ENCODE data around the gene IFITM5.

IFITM5 gene

GRCh38 chr11:266676-267439 is 32.5 kb downstream of the IFITM5 start:
- DNase-seq (ENCODE audit: low read depth): no peak

- DNase-seq (ENCODE audit: low read depth): no peak
These were observed 37.7 kb downstream of the IFITM5 start for GRCh38 chr11:261624-262023.

GRCh38 chr11:259413-259812 is 39.9 kb downstream of the IFITM5 start:
- DNase-seq (ENCODE audit: low read depth): no peak

GRCh38 chr11:257766-258493 is 41.4 kb downstream of the IFITM5 start:
- DNase-seq (ENCODE audit: low read depth): no peak

GRCh38 chr11:256952-257737 is 42.2 kb downstream of the IFITM5 start:
- DNase-seq (ENCODE audit: low read depth): no peak

- no peak for DNase-seq (ENCODE audit: low read depth)
These were observed 43.5 kb downstream of the IFITM5 start for GRCh38 chr11:255816-256215.

- no peak for DNase-seq (ENCODE audit: low read depth)
These were observed 44.1 kb downstream of the IFITM5 start for GRCh38 chr11:255176-255575.

- DNase-seq (ENCODE audit: low read depth): no peak
These were observed 45.4 kb downstream of the IFITM5 start for GRCh38 chr11:253886-254270.

- DNase-seq (ENCODE audit: low read depth): no peak
These were observed 46.0 kb downstream of the IFITM5 start for GRCh38 chr11:253160-253885.

GRCh38 chr11:252666-253065 is 46.7 kb downstream of the IFITM5 start:
- no peak for DNase-seq (ENCODE audit: low read depth)

- no peak for DNase-seq (ENCODE audit: low read depth)
These were observed 47.8 kb downstream of the IFITM5 start for GRCh38 chr11:251550-251949.

- no peak for DNase-seq (ENCODE audit: low read depth)
These were observed 48.5 kb downstream of the IFITM5 start for GRCh38 chr11:250740-251299.

GRCh38 chr11:250274-250673 is 49.1 kb downstream of the IFITM5 start:
- no peak for DNase-seq (ENCODE audit: low read depth)

GRCh38 chr11:249062-249461 is 50.3 kb downstream of the IFITM5 start:
- DNase-seq (ENCODE audit: low read depth): no peak

All from CMK (cell line).